Stimulated activated CD8-positive, alpha-beta memory T cell treated with anti-CD3 and anti-CD28 coated beads, Interleukin-4, amount 100 ng/mL, for 1 hour (primary cell): Measurements from ENCODE around the gene CLN5.
"Not testable (repeated sequence)": the region's sequence is repeated elsewhere in the genome, so short reads cannot be mapped to it uniquely, and the experiment has no call there.

Source experiments
- DNase-seq, 2 donors: peaks; one replicate each; pipeline ENCODE4 v3.0.0-alpha.2; 2020; ENCODE audit warnings: low read depth in 2 of 2, low spot score in 1 of 2

CLN5 gene

DNA sequence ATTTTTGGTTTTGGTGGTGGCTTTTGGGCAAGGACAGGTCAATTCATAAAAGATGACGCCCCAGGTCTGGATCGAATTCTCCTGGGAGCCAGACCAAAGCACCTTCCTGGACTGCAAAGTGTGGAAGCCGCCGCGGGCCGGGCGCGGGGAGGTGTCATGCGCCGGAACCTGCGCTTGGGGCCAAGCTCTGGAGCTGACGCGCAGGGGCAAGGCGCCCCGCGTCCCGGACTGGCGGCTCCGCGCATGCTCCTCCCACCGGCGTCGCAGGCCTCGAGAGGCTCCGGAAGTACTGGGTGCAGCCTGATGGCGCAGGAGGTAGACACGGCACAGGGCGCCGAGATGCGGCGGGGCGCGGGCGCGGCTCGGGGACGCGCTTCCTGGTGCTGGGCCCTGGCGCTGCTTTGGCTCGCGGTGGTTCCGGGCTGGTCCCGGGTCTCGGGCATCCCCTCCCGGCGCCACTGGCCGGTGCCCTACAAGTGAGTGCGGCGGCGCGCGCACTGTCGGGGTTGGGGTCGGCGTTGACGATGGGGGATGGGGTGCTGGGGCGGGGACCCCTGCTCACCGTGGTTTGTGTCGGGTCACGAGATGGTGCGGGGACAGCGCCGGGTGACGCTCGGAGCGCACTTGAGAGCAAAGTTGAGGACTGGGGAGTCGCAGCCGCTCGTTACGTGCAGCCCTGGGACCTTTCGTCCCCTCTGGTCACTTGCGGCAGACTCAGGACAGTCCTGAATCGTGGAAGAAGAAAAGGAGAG lies at the start of gene CLN5:
Gene CLN5 (plus strand): TSS at position 286 of the 752 bp plus-strand sequence. CDS start 18 bp downstream, at position 304.
- peak; percentile 78 to 91 for DNase-seq

GRCh38 chr13:76942363-76942762 lies 49.5 kb upstream of the CLN5 start:
- DNase-seq, result no peak

DNA sequence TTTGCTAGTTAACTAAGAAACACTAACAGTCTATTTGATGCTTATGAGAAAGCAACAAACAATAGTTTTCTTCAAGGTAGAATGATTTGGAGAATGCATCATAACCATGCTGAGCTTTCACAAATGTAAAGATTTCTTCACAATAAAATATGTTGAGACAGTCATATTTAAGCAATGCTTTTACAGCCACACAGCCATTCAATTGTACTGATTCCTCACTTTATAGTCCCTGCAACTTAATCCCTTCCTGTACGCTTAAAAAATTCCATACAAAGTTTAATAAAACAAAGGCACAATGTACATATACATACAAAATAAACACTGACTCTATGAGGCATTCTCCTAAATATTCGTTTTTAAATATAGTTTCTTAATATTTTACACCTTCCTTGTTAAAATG lies 48.2 kb upstream of the CLN5 start:
- DNase-seq, result no peak

DNA sequence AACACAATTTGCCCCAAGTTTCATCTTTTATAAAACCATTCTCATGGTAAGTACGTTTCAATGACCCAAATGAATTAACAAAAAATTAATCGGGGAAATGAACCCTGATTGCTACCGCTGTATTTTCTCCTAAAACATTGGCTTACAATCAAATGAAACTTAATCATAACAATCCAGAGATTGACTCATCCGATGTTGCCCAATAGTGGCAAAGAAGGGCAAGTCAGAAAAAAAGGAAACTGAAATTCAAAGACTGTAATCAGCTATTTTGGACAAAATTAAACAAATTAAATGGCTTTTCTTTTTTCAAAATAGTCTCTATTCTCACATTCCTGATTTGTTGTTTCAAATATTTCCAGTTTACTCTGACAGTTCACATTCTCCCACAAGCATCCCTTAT lies 47.4 kb upstream of the CLN5 start:
- no peak for DNase-seq

DNA sequence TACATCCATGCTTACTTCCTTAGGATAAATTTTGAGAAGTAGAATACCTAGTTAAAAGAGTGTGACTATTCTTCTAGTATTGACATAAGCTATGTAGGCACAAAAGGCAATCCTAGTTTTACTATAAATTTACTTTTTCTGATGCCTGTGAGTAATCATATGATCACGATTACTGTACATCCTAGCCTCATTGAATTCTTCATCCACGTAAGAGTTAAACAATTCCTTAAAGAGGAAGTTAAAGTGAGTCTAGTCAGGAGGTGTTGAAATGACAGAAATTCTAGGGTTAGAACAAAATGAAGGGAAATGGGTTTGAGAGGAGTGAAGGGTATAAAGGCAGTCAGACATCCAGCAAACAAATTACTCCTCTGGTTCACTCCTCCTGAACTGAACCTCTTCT lies 43.7 kb upstream of the CLN5 start, which contains the start of gene ACOD1:
Gene ACOD1 (plus strand): TSS at position 363 of the 400 bp plus-strand sequence. CDS start 48 bp downstream, outside the sequence.
- no peak for DNase-seq

GRCh38 chr13:76950101-76950500 lies 41.8 kb upstream of the CLN5 start:
- DNase-seq, result no peak

DNA sequence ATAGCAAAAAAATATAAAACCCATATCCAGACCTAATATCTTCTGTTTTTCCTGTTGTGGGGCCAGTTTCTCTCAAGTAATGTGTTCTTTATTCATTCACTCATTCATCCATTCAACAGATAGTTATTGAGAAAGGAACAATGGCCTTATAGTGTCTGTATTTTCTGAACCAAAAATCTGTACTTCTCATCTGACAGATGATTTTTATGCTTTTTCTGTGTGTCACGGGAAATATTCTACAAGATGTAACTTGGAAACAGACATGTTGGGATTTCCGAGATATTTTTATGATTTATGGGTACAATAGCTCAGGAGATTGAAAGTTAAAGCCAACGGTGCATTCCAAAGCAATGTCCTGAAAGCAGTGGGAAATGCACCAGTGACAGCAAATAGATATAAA lies 37.9 kb upstream of the CLN5 start:
- no peak for DNase-seq

DNA sequence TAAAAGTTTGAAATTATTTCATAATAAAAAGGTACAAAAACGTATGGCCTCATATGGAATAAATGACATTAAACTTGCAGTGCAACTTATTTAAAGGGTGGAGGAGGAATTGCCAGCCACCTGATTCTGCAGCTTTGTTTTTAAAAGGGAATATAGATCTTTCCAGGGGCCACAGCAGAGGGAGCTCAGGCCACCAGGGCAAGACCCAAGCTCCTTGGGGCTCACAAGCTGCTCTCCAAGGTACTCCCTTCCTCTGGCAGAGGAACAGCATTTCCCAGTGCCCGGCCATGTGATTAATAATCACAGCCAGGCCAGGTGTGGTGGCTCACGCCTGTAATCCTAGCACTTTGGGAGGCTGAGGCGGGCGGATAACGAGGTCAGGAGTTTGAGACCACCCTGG lies 37.3 kb upstream of the CLN5 start:
- DNase-seq, result no peak

DNA sequence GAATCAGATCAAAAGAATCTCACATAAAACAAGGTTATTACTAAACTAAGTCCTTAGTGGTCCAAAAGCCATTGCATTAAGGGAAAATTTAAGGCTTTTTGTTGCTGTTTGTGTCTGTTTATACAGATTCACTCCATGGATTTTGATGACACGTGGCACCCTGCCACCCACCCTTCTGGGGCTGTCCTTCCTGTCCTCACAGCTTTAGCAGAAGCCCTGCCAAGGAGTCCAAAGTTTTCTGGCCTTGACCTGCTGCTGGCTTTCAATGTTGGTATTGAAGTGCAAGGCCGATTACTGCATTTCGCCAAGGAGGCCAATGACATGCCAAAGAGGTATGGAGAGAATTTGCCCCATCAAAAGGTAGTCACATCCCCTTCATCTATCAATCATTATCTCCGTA lies 36.7 kb upstream of the CLN5 start:
- no peak for DNase-seq

GRCh38 chr13:76955661-76956060 lies 36.2 kb upstream of the CLN5 start:
- no peak for DNase-seq

DNA sequence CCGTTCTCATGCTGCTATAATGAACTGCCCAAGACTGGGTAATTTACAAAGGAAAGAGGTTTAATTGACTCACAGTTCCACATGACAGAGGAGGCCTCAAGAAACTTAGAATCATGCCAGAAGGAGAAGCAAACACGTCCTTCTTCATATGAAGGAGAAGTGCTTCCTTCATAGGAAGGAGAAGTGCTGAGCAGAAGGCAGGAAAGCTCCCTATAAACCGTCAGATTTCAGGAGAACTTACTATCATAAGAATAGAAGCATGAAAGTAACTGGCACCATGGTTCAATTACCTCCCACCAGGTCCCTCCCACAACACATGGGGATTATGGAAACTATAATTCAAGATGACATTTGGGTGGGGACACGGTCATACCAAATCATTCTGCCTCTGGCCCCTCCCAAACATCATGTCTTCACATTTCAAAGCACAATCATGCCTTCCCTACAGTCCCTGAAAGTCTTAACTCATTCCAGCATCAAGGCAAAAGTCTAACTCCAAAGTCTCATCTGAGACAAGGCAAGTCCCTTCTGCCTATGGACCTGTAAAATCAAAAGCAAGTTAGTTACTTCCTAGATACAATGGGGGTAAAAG lies 32.9 kb upstream of the CLN5 start:
- DNase-seq, result no peak

DNA sequence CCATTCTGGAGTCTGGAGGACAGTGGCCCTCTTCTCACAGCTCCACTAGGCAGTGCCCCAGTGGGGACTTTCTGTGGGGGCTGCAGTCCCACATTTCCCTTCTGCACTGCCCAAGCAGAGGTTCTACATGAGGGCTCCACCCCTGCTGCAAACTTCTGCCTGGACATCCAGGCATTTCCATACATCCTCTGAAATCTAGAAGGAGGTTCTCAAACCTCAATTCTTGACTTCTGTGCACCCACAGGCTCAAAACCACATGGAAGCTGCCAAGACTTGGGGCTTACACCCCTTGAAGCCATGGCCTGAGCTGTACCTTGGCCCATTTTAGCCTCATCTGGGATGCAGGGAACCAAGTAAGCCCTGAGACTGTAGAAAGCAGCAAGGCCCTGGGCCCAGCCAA lies 32.1 kb upstream of the CLN5 start:
- DNase-seq, result not testable (repeated sequence)

DNA sequence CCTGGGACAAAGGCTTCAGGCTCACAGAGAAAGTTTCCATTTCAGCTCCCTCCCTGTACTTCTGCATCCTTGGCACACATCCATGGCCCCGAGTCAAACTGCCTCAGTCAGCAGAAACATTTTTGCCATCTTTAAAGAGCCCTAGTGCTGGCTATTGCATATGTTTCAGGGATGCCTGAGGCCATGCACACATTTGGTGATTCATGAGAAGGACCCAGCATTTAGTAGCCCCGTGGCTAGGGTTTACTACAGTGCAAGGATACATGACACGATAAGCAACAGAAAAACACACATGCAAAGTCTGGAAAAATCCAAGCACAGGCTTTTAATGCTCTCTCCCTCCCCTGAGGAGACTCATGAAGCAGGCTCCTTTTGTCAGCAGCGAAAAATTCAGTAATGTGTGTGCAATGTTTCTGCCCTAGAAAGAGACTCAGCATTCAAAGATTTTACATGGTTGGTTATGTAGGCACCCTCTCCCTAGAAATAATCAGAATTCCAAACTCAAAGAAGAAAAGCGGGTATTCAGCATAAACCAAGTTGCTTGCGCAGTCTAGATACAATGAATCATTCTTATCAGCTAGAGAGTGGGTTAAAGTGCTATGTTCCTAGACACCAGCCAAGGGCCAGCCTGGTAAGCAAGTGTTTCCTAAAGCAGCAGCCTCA lies 26.0 kb upstream of the CLN5 start:
- no peak for DNase-seq

- no peak for DNase-seq
Measured at GRCh38 chr13:76967031-76967430, 24.9 kb upstream of the CLN5 start.

DNA sequence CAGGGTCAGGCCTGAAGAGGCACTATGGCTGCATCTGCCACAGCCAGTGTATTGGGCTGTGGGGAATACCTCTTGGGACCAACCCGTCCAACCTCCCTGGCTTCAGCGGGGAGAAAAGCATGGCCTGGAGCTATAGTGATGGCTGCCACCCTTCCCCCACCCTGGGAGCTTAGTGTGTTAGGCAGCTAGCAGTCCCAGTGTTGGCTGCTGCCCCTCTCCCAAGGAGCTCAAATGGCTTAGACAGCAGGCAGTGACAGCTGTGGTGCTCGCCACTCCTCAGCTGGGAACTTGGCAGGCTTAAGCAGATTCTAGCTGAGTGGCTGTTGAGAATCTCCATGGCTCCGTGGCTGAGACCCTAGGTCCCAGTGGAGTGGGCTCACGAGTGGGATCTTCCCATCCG lies 23.8 kb upstream of the CLN5 start:
- DNase-seq, result no peak

DNA sequence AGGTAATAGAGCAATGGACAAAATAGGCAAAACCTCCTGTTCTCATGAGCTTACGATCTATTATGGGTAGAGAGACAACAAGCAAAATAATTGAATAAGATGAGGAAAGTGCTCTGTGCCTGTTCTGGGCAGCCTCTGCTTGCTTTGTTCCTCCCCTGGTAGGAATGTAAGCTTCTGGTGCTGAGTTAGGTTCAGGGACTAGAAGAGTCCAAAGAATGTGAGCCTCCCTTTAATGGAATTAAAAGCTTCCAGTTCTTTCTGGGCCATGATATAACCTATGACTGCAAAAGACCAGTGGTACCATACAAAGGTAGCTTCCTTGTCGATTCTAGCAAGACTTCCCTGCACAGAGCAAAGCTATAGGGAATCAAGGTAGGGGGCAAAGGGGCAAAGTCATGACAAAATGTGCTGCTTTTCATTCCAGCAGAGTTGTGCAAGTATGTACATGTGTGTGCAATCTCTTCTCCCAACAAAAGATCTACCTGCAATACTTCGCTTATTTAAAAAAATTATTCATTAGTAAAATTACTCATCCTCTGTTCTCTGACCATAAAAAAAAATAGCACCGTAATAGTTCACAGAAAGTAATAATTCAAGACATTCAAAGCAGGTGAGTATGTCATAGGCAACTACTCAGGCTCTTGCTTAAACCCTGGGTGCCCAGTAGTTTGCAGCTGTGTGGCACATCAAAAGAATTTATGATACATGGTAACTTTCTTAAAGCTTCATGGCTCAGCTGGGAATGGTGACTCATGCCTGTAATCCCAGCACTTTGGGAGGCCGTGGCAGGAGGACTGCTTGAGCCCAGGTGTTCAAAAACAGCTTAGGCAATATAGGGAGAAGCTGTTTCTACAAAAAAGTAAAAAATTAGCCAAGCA lies 22.2 kb upstream of the CLN5 start:
- no peak for DNase-seq

- DNase-seq, result no peak
Measured at GRCh38 chr13:76971215-76971614, 20.7 kb upstream of the CLN5 start.

DNA sequence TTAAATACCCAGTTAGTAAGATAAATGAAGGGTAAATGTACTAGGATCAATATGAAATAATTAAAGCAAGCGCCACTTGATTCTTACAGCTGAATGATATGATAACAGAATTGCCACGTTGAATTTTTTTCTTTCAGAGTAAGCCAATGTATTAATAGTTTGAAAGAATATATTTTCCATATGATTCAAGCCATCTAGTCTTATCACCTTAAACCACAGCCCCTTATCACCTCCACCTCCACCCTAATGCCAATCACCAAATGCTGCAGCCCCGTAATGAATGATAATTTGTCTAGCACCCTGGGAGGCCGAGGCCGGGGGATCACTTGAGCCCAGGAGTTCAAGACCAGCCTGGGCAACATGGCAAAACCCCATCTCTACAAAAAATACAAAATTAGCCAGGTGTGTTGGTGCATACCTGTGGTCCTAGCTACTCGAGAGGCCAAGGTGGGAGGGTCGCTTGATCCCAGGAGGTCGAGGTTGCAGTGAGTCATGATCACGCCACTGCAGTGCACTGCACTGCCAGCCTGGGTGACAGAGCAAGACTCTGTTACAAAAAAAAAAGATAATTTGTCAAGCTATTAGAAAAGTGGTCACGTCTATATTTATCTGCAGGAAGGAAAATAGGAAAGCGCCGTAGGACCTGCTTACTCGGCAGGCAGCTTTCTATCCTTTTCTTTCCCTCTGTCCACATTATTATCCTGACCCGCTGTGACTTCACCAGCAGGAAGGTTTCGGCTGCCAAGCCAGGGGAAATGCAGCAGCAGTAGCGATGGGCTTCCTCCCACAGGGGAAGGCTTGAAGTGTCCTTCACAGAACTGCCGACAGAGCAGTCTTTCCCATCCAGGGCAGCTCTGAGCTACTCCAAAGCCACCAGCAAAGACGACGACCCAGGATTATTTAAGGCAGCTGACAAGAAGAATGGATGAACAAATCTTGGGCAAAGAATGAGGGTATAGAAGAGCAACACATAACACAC lies 19.7 kb upstream of the CLN5 start:
- no peak for DNase-seq

GRCh38 chr13:76973920-76974617 lies 17.8 kb upstream of the CLN5 start:
- no peak for DNase-seq

DNA sequence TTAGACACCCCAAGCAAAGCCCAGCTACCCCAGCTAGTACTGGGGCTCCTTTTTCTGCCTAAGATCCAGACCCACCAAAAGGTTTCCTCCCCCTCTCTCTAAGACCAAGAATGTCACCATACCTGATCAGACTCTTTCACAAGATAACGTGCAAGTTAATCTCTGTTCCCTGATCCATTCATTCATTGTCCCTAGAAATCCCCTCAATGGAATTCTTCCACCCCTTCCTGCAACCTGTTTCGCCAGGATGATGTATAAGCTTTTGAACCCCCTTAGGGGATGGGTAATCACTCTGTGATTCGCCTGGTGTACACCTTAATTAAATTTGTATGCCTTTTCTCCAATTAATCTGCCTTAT lies 17.3 kb upstream of the CLN5 start:
- no peak for DNase-seq
